WTC11 (cell line): ENCODE measurements around the gene REPIN1. TPM values are rescaled to one million over a fixed set of nuclear protein-coding genes. Genes with fewer than 3 reads are reported as not detected.

Source experiments
- ATAC-seq: fragments of 200-7000 bp; cut with Tn5 transposase; 2 replicates; pipeline ENCODE4 v1.10.0; 2021; ENCODE audit warnings: mild to moderate bottlenecking, moderate library complexity
- CTCF ChIA-PET: fragments of 300-600 bp; sonication (Branson Sonifier 250); formaldehyde crosslinking; loops from one replicate; lab custom pipeline; 2021; ENCODE audit warnings: antibody characterized with exemption; lab: Charles Lee
- POLR2A ChIA-PET: fragments of 350-600 bp; sonication (Branson Sonifier 250); formaldehyde crosslinking; loops from one replicate; lab custom pipeline; 2021; ENCODE audit warnings: antibody characterized with exemption; lab: Charles Lee
- DNase-seq: peaks from one replicate; pipeline ENCODE4 v3.0.0; 2021; ENCODE audit warnings: low spot score
- H3K27ac Mint-ChIP-seq: 2 replicates; pipeline ENCODE4 v1.8.0; 2021; ENCODE audit warnings: mixed read lengths
- H3K27me3 Mint-ChIP-seq: 2 replicates; pipeline ENCODE4 v1.8.0; 2021; ENCODE audit warnings: low read depth, mild to moderate bottlenecking, moderate library complexity, mixed read lengths
- H3K36me3 Mint-ChIP-seq: 2 replicates; pipeline ENCODE4 v1.8.0; 2021; ENCODE audit warnings: mixed read lengths
- H3K4me1 Mint-ChIP-seq: 2 replicates; pipeline ENCODE4 v1.8.0; 2022; ENCODE audit warnings: mixed read lengths
- H3K4me3 Mint-ChIP-seq: 2 replicates; pipeline ENCODE4 v1.8.0; 2021; ENCODE audit warnings: mild to moderate bottlenecking, moderate library complexity, mixed read lengths
- H3K9me3 Mint-ChIP-seq: 2 replicates; pipeline ENCODE4 v1.8.0; 2021; ENCODE audit warnings: mixed read lengths
- ATF1 ChIP-seq: sonication (generic); formaldehyde crosslinking; IDR thresholded peaks from 2 replicates; pipeline ENCODE4 v1.8.1; 2023; ENCODE audit warnings: mild to moderate bottlenecking, moderate library complexity, missing genetic modification reagents
- ETV6 ChIP-seq: sonication (generic); formaldehyde crosslinking; IDR thresholded peaks from 2 replicates; pipeline ENCODE4 v1.8.1; 2022; ENCODE audit warnings: mild to moderate bottlenecking, missing genetic modification reagents
- NR2C2 ChIP-seq: sonication (generic); formaldehyde crosslinking; IDR thresholded peaks from 2 replicates; pipeline ENCODE4 v1.8.0; 2022; ENCODE audit warnings: mild to moderate bottlenecking, missing genetic modification reagents
- SMAD3 ChIP-seq: sonication (generic); formaldehyde crosslinking; IDR thresholded peaks from 2 replicates; pipeline ENCODE4 v1.8.0; 2022; ENCODE audit warnings: missing genetic modification reagents, mild to moderate bottlenecking, borderline replicate concordance
- SMAD4 ChIP-seq: sonication (generic); formaldehyde crosslinking; IDR thresholded peaks from 2 replicates; pipeline ENCODE4 v1.8.0; 2022; ENCODE audit warnings: mild to moderate bottlenecking, missing genetic modification reagents
- ZBTB21 ChIP-seq: sonication (generic); formaldehyde crosslinking; IDR thresholded peaks from 2 replicates; pipeline ENCODE4 v1.8.1; 2023; ENCODE audit warnings: mild to moderate bottlenecking, missing genetic modification reagents, borderline replicate concordance
- ZNF396 ChIP-seq: fragments of 250-450 bp; sonication (Bioruptor Pico); IDR thresholded peaks from 2 replicates; pipeline ENCODE4 v1.8.0; 2021; ENCODE audit warnings: mild to moderate bottlenecking, moderate library complexity, borderline replicate concordance
- ZNF423 ChIP-seq: fragments of 250-450 bp; sonication (Bioruptor Pico); IDR thresholded peaks from 2 replicates; pipeline ENCODE4 v2.1.2; 2022; ENCODE audit warnings: mild to moderate bottlenecking, moderate library complexity
- total RNA-seq: library from RNA; stranded (reverse); gene quantifications from 3 replicates; pipeline ENCODE4 v1.2.3, GENCODE V29; 2021
- TF ChIP-seq, protein P1 (sequence below): sonication (generic); formaldehyde crosslinking; IDR thresholded peaks from 2 replicates; pipeline ENCODE4 v1.8.1; 2023; ENCODE audit warnings: mild to moderate bottlenecking, missing genetic modification reagents
- TF ChIP-seq, protein P2 (sequence below): fragments of 250-450 bp; sonication (Bioruptor Pico); IDR thresholded peaks from 2 replicates; pipeline ENCODE4 v1.9.0; 2021; ENCODE audit warnings: mild to moderate bottlenecking, borderline replicate concordance
- TF ChIP-seq, protein P3 (sequence below): fragments of 250-450 bp; sonication (Bioruptor Pico); IDR thresholded peaks from 2 replicates; pipeline ENCODE4 v1.8.0; 2021; ENCODE audit warnings: mild to moderate bottlenecking
- TF ChIP-seq, protein P4 (sequence below): sonication (generic); formaldehyde crosslinking; IDR thresholded peaks from 2 replicates; pipeline ENCODE4 v1.8.1; 2023; ENCODE audit warnings: mild to moderate bottlenecking, missing genetic modification reagents, borderline replicate concordance

REPIN1 gene
- total RNA-seq, 1 experiment from 2014 or later = 130 TPM

DNA sequence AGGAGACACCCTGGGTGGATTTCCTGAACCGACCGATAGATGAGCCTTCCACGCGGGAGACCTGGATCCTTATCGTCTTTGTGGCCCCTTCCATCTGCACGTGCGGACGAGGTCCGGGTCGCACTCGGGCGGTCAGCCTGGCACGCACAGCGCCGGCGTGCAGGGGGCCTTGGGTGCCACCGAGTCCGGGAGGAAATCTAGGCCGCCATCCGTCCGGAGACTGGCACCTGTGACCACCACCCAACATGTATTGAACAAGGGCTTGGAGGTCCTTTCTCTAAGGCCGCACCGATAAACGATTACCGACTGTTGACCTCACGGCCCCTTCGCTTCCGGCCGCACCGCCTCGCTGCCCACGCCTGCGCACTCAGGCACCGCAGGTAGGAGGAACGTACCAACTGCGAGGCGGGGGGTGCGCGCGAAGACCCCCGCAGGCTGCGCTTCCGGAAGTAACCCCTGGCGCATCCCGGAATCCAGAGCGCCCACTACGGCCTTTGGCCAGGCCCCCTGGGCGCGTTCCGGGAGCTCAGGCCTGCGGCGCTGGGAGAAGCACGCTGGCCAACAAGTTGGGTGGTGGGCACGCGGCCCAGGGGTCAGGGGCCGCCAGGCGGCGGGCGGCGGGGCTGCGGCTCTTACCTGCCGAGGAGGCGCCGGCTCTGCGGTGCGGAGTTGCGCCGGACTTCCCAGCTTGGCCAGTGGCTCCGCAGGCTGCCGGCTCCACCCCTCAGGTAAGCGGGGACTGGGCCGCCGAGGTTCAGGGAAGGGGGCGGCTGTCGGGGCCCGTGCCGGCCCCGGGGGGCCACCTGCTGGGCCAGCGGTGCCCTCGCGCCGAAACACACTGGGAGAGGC, 45.6 kb upstream of the REPIN1 start, which contains the start of the genes ACTR3C and LRRC61 (continued):
- TF ChIP-seq, protein P1, sequence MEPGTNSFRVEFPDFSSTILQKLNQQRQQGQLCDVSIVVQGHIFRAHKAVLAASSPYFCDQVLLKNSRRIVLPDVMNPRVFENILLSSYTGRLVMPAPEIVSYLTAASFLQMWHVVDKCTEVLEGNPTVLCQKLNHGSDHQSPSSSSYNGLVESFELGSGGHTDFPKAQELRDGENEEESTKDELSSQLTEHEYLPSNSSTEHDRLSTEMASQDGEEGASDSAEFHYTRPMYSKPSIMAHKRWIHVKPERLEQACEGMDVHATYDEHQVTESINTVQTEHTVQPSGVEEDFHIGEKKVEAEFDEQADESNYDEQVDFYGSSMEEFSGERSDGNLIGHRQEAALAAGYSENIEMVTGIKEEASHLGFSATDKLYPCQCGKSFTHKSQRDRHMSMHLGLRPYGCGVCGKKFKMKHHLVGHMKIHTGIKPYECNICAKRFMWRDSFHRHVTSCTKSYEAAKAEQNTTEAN = no peak; the same call in 1 of the 2 replicates
- TF ChIP-seq ZNF396 (CRISPR knock-in tag) (no peak), ZBTB21 (CRISPR knock-in tag) (no peak), SMAD3 (CRISPR knock-in tag) (no peak), ZNF423 (CRISPR knock-in tag) (peak; percentile 84)
- TF ChIP-seq, protein P2, sequence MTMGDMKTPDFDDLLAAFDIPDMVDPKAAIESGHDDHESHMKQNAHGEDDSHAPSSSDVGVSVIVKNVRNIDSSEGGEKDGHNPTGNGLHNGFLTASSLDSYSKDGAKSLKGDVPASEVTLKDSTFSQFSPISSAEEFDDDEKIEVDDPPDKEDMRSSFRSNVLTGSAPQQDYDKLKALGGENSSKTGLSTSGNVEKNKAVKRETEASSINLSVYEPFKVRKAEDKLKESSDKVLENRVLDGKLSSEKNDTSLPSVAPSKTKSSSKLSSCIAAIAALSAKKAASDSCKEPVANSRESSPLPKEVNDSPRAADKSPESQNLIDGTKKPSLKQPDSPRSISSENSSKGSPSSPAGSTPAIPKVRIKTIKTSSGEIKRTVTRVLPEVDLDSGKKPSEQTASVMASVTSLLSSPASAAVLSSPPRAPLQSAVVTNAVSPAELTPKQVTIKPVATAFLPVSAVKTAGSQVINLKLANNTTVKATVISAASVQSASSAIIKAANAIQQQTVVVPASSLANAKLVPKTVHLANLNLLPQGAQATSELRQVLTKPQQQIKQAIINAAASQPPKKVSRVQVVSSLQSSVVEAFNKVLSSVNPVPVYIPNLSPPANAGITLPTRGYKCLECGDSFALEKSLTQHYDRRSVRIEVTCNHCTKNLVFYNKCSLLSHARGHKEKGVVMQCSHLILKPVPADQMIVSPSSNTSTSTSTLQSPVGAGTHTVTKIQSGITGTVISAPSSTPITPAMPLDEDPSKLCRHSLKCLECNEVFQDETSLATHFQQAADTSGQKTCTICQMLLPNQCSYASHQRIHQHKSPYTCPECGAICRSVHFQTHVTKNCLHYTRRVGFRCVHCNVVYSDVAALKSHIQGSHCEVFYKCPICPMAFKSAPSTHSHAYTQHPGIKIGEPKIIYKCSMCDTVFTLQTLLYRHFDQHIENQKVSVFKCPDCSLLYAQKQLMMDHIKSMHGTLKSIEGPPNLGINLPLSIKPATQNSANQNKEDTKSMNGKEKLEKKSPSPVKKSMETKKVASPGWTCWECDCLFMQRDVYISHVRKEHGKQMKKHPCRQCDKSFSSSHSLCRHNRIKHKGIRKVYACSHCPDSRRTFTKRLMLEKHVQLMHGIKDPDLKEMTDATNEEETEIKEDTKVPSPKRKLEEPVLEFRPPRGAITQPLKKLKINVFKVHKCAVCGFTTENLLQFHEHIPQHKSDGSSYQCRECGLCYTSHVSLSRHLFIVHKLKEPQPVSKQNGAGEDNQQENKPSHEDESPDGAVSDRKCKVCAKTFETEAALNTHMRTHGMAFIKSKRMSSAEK (CRISPR knock-in tag) = no peak
- TF ChIP-seq, protein P3, sequence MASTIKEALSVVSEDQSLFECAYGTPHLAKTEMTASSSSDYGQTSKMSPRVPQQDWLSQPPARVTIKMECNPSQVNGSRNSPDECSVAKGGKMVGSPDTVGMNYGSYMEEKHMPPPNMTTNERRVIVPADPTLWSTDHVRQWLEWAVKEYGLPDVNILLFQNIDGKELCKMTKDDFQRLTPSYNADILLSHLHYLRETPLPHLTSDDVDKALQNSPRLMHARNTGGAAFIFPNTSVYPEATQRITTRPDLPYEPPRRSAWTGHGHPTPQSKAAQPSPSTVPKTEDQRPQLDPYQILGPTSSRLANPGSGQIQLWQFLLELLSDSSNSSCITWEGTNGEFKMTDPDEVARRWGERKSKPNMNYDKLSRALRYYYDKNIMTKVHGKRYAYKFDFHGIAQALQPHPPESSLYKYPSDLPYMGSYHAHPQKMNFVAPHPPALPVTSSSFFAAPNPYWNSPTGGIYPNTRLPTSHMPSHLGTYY (CRISPR knock-in tag) = no peak
- TF ChIP-seq, protein P4, sequence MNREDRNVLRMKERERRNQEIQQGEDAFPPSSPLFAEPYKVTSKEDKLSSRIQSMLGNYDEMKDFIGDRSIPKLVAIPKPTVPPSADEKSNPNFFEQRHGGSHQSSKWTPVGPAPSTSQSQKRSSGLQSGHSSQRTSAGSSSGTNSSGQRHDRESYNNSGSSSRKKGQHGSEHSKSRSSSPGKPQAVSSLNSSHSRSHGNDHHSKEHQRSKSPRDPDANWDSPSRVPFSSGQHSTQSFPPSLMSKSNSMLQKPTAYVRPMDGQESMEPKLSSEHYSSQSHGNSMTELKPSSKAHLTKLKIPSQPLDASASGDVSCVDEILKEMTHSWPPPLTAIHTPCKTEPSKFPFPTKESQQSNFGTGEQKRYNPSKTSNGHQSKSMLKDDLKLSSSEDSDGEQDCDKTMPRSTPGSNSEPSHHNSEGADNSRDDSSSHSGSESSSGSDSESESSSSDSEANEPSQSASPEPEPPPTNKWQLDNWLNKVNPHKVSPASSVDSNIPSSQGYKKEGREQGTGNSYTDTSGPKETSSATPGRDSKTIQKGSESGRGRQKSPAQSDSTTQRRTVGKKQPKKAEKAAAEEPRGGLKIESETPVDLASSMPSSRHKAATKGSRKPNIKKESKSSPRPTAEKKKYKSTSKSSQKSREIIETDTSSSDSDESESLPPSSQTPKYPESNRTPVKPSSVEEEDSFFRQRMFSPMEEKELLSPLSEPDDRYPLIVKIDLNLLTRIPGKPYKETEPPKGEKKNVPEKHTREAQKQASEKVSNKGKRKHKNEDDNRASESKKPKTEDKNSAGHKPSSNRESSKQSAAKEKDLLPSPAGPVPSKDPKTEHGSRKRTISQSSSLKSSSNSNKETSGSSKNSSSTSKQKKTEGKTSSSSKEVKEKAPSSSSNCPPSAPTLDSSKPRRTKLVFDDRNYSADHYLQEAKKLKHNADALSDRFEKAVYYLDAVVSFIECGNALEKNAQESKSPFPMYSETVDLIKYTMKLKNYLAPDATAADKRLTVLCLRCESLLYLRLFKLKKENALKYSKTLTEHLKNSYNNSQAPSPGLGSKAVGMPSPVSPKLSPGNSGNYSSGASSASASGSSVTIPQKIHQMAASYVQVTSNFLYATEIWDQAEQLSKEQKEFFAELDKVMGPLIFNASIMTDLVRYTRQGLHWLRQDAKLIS (CRISPR knock-in tag) = no peak

DNA sequence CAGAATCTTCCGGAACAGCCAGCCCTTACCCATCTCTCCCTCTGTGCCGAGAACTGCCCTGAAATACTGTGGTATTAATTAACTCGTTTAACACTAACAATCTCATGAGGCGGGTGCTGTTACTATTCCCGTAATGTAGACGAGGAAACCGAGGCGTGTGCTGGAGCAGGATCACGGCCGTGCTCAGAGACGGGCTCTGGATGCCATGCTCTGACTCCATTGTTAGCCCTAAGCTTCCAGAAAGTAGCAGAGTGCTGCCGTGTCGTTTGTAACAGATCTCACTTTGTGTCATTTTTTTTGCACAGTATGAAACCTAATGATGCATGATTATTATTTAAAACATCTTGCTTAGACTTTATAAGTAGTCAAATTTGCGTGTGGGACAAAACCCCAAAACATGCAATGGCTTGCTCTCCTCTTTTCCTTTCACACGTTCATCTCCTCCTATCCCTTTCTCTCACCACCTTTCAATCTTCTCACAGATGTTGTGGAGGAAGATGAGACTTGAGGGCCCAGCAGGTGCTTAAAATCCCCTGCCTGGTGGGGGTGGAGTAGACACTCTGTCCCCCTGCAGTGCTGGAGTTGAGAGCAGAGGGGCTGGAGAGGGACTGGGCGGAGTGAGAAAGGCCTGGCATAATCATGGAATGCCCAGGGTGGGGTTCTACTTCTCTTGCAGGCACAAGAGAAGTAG, 44.8 kb upstream of the REPIN1 start:
- TF ChIP-seq ATF1 (CRISPR knock-in tag) (no peak), SMAD4 (no peak), ETV6 (CRISPR knock-in tag) (0 out of 2 replicates have a peak, but pooled peaks have one; percentile 15), ZNF423 (CRISPR knock-in tag) (peak; percentile 64), NR2C2 (CRISPR knock-in tag) (no peak)
- TF ChIP-seq, all 79 proteins: peak for 2
- ChIA-PET CTCF (interaction anchor here (1.0 kb wide), 1 partner anchor 368 kb away, joined by 3 read pairs; no protein-coding TSS in a partner anchor), POLR2A (interaction anchor here (0.9 to 1.2 kb wide), 3 partner anchors 12 to 46 kb away, joined by 3 to 4 read pairs (median 4); partner anchors contain the start of gene REPIN1)
- peak; percentile 11 for ATAC-seq
- no peaks in the 10 kb centered on the region for H3K9me3 Mint-ChIP-seq
- peaks cover 57% of the 10 kb centered on the region for H3K4me1 Mint-ChIP-seq
- no peak for DNase-seq
- peak overlapping the region; percentile 91 for H3K4me3 Mint-ChIP-seq
- H3K27me3 Mint-ChIP-seq = peaks cover 18% of the 10 kb centered on the region
- peaks cover 27% of the 10 kb centered on the region for H3K36me3 Mint-ChIP-seq
- H3K27ac Mint-ChIP-seq = peak overlapping the region; percentile 96
